ENCODE results near the gene LGSN.

Gene LGSN

DNA sequence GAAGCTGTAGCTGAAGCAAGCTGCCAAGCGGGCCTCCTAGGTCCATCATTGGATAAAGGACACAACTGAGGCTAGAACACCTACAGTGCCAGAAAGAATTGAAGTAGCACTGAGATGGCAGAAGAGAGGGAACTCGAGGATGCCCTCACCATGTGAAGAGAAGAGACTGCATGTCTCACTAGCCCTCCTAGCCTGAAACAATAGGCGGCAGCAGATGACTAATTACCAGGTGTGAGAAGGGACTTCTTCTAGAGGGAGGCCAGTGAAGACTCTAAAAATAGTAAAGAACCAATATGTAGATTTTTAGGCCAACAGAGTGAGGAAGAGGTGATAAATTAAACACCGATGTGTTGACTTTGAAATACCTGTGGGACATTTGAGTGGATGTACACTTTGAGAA, 50.3 kb downstream of the LGSN start:
- TF ChIP-seq, protein P1, sequence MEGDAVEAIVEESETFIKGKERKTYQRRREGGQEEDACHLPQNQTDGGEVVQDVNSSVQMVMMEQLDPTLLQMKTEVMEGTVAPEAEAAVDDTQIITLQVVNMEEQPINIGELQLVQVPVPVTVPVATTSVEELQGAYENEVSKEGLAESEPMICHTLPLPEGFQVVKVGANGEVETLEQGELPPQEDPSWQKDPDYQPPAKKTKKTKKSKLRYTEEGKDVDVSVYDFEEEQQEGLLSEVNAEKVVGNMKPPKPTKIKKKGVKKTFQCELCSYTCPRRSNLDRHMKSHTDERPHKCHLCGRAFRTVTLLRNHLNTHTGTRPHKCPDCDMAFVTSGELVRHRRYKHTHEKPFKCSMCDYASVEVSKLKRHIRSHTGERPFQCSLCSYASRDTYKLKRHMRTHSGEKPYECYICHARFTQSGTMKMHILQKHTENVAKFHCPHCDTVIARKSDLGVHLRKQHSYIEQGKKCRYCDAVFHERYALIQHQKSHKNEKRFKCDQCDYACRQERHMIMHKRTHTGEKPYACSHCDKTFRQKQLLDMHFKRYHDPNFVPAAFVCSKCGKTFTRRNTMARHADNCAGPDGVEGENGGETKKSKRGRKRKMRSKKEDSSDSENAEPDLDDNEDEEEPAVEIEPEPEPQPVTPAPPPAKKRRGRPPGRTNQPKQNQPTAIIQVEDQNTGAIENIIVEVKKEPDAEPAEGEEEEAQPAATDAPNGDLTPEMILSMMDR (IDR thresholded peaks at IDR 0.05) = no peak

DNA sequence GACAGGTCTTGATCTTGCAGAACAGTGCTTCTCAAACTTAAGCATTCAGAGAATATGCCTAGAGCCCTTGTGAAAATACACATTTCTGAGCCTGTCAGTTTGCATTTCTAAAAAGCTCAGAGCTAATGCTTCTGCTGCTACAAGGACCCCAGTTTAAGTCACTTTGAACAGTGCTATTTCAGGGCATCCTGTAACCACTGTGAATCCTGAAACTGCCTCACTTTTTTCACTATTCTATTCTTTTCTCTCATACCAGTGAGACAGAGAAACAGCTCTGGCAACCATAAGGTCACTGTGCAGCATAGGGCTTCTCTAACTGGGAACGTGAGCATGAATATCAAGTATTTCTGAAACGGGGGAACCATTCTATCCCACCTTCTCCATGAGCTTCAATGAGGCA, 51.2 kb downstream of the LGSN start:
- TF ChIP-seq, protein P1 (IDR thresholded peaks at IDR 0.05) = no peak

DNA sequence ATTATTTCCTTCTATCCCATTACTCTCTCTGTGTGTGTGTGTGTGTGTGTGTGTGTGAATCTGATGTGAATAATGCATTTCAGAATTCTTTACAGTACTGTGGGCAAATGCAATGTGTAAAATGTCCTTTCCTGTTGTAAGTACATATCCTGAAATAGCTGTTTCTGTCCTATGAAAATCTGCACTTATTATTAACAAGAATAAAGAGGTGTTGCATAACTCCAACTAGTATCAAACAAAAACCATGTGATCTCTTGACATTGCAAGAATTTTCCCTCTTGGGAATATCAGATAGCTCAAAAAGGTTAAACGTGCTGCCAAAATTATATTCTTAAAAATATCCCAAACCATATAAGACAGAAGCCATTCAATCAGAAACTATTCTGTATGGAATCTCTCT, 52.0 kb downstream of the LGSN start:
- TF ChIP-seq, protein P1 (IDR thresholded peaks at IDR 0.05) = no peak

DNA sequence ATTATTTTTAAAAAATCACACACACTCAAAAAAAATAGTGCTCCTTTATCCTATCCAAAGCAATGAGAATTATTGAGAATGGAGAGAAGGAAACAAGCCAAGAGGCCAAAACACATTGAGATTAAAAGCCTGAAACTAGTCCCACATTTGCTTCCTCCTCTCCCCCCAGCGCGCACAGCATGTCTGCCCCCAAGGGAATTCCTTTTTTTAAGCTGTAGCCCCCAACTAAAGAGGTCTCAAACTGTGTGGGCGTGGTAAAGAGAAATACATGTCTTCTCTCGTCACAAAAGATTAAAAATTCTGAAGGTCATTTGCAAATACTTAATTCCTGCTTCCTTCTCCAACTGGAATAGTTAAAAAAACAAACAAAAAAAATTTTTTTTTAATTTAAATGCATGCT, 52.7 kb downstream of the LGSN start:
- TF ChIP-seq, protein P1 (IDR thresholded peaks at IDR 0.05) = no peak

DNA sequence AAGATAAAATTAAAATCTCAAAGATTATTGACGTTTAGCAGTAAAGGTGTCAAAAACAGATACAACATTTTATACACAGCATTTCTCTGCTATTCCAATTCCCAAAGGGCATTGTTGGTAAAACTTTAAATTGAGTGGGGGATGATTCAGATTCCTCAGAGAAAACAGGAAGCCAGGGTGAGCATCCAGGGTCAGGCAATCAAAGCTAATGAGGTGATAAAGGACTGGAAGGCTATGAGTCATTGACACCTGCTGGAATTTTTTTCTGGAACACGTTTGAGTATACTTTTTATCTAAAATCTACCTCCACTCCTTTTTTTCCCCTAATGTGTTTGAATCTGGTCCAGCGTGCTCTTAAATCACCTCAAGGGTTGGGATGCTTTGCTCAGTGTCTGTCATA, 56.3 kb downstream of the LGSN start:
- TF ChIP-seq, protein P1 (IDR thresholded peaks at IDR 0.05) = no peak

DNA sequence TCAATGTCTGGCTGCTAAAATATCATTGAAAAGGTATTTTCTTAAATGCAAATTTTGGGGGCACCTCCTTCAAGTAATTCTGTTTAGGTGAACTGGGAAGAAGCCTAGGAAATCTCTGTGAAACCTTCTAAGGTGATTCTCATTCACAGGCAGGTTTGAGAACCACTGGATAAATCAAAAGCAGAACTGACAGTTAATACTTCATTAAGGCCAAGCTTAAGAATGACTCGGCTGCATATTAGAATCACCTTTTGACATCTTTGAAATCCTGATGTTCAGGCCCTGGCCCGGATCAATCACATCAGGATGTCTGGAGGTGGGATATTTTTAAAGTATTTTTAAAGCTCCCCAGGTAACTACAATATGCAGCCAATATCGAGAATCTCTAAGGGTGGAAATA, 58.0 kb downstream of the LGSN start:
- TF ChIP-seq, protein P1 (IDR thresholded peaks at IDR 0.05) = no peak

DNA sequence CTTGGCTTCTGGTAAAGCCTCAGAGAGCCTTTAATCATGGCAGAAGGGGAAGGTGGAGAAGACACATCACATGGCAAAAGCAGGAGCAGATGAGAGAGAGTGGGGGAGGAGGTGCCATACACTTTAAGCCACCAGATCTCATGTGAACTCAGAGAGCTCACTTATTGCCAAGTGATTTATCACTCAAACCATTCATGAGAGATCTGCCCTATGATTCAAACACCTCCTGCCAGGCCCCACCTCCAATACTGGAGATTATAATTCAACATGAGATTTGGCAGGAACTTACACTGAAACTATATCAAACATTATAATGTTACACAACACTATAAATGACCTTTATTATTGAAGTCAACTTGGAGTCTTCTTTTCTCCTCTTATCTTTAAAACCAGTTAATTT, 60.6 kb downstream of the LGSN start:
- TF ChIP-seq, protein P1 (IDR thresholded peaks at IDR 0.05) = no peak

DNA sequence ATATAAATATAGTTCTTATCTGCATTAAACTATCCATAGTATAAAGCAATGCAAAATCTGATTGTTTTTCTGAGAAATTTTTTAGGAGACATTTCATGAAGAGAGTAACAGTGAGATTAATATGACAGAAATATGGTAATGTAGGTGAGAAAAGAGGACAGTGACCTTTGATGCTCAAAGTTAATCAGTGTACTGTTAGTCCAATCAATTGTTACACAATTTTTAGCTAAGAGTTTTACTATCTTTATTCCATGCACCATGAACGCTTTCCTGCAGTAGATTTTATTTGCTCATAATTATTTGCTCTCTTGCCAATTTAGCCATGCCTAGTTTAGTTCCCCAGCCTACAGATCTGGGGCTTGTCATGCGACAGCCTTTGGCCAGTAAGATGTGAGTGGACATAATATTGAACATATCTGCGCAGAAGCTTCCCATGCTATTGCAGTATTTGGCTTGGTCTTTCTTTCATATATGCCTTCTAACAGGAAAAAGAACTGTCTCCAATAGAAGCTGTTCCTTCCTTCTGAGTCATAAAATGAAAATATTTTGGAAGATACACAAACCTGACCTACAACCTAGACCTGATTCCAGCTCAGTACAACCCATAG, 69.8 kb downstream of the LGSN start:
- TF ChIP-seq, protein P1 (IDR thresholded peaks at IDR 0.05) = no peak

All from LNCAP (cell line).